ENCODE data around the gene TYRO3. TPM values are rescaled to one million over a fixed set of nuclear protein-coding genes. Genes with fewer than 3 reads are reported as not detected.

TYRO3 gene
- total RNA-seq, 1 donor from 2014 or later = 13.3 TPM

GRCh38 chr15:41603941-41604911 is 45.2 kb downstream of the TYRO3 start:
- H3K27ac ChIP-seq = peak overlapping the region; percentile 42
- H3K27me3 ChIP-seq = no peaks in the 10 kb centered on the region
- DNase-seq (ENCODE audit: extremely low spot score in 2 of 2) = no peak
- no peaks in the 10 kb centered on the region for H3K9me3 ChIP-seq
- intact Hi-C loops (cut with DNase I) = loop anchor here (5.0 to 10.0 kb wide), 2 partner anchors 49 to 208 kb away; partner anchors contain the start of gene TYRO3
- no peaks in the 10 kb centered on the region for H3K36me3 ChIP-seq
- TF ChIP-seq CTCF (IDR thresholded peaks at IDR 0.05) = peak in 2 of 3 experiments; percentile 63 to 77
- TF ChIP-seq POLR2A (IDR thresholded peaks at IDR 0.05) = no peak
- peak overlapping the region in 1 of 2 donors; percentile 21 for H3K4me3 ChIP-seq
- no peaks in the 10 kb centered on the region for H3K4me1 ChIP-seq

- DNase-seq (ENCODE audit: extremely low spot score in 2 of 2) = no peak
- H3K9me3 ChIP-seq = no peaks in the 10 kb centered on the region
- no peak overlapping the region for H3K27ac ChIP-seq
- no peak overlapping the region for H3K4me3 ChIP-seq
- H3K4me1 ChIP-seq = no peaks in the 10 kb centered on the region
- intact Hi-C loops (cut with DNase I) = loop anchor here (10.0 kb wide), 1 partner anchor 51 kb away; the partner anchor contains the start of gene TYRO3
- TF ChIP-seq POLR2A (IDR thresholded peaks at IDR 0.05) (no peak), POLR2AphosphoS5 (IDR thresholded peaks at IDR 0.05; ENCODE audit: insufficient read depth in 1 of 2, low read depth in 1 of 2) (no peak), CTCF (IDR thresholded peaks at IDR 0.05) (no peak)
- H3K36me3 ChIP-seq = no peaks in the 10 kb centered on the region
- H3K27me3 ChIP-seq = no peaks in the 10 kb centered on the region
Observed at GRCh38 chr15:41605566-41605965, 46.6 kb downstream of the TYRO3 start.

GRCh38 chr15:41606997-41607396 is 48.0 kb downstream of the TYRO3 start:
- Histone ChIP-seq H3K4me1 (no peaks in the 10 kb centered on the region), H3K27me3 (no peaks in the 10 kb centered on the region), H3K9me3 (no peaks in the 10 kb centered on the region), H3K4me3 (no peak overlapping the region), H3K36me3 (no peaks in the 10 kb centered on the region), H3K27ac (no peak overlapping the region)
- intact Hi-C loops (cut with DNase I) = loop anchor here (10.0 kb wide), 1 partner anchor 52 kb away; the partner anchor contains the start of gene TYRO3
- no peak for DNase-seq (ENCODE audit: extremely low spot score in 2 of 2)
- TF ChIP-seq POLR2AphosphoS5 (IDR thresholded peaks at IDR 0.05; ENCODE audit: insufficient read depth in 1 of 2, low read depth in 1 of 2) (no peak), CTCF (IDR thresholded peaks at IDR 0.05) (no peak), POLR2A (IDR thresholded peaks at IDR 0.05) (no peak)

GRCh38 chr15:41609123-41609522 is 50.1 kb downstream of the TYRO3 start:
- no peak overlapping the region for H3K4me3 ChIP-seq

More at GRCh38 chr15:41609123-41609522, 50.1 kb downstream of the TYRO3 start:
- no peak for DNase-seq (ENCODE audit: extremely low spot score in 2 of 2)
- Histone ChIP-seq H3K27me3 (no peaks in the 10 kb centered on the region), H3K4me1 (no peaks in the 10 kb centered on the region), H3K9me3 (no peaks in the 10 kb centered on the region), H3K36me3 (no peaks in the 10 kb centered on the region), H3K27ac (no peak overlapping the region)
- no peak for TF ChIP-seq POLR2A (IDR thresholded peaks at IDR 0.05)
- TF ChIP-seq POLR2AphosphoS5 (IDR thresholded peaks at IDR 0.05; ENCODE audit: insufficient read depth in 1 of 2, low read depth in 1 of 2) = no peak
- no peak for TF ChIP-seq CTCF (IDR thresholded peaks at IDR 0.05)
- intact Hi-C loops (cut with DNase I) = loop anchor here (10.0 kb wide), 1 partner anchor 54 kb away; the partner anchor contains the start of gene TYRO3

Data from vagina (tissue), 2 donors.